ENCODE data around the gene ARID1A. TPM values are rescaled to one million over a fixed set of nuclear protein-coding genes. Genes with fewer than 3 reads are reported as not detected.
"Not testable (repeated sequence)": the region's sequence is repeated elsewhere in the genome, so short reads cannot be mapped to it uniquely, and the experiment has no call there.

Gene ARID1A
- total and polyA plus RNA-seq, 2 donors (not counting 1 experiment from before 2014, with no cell fraction given), result 12.9 to 16.0 TPM

- peaks cover 13% of the 10 kb centered on the region for H3K4me1 ChIP-seq (ENCODE audit: control insufficient read depth, extremely low read depth, insufficient read depth, low read length)
- DNase-seq (ENCODE audit: low read depth in 2 of 2), result no peak
- no peak overlapping the region for H2AFZ ChIP-seq (ENCODE audit: low read length)
- H3K27me3 ChIP-seq (ENCODE audit: control insufficient read depth, insufficient read depth, low read length), result no peaks in the 10 kb centered on the region
- no peak overlapping the region for H3K4me3 ChIP-seq (replicated peaks in 1 of 4; ENCODE audit: control extremely low read depth in 1 of 4, insufficient read depth in 1 of 4, low read depth in 3 of 4, low read length in 4 of 4)
- no peaks in the 10 kb centered on the region for H4K20me1 ChIP-seq (ENCODE audit: control insufficient read depth, extremely low read depth, insufficient read depth, low read length)
- no peak overlapping the region for H3K9ac ChIP-seq (ENCODE audit: insufficient read depth, low read length)
- H3K27ac ChIP-seq (ENCODE audit: insufficient read depth, low read length), result no peak overlapping the region
- no peaks in the 10 kb centered on the region for H3K9me3 ChIP-seq (ENCODE audit: control insufficient read depth, insufficient read depth, low read depth, low read length)
- no peak for TF ChIP-seq EZH2 (IDR thresholded peaks at IDR 0.05; ENCODE audit: low read length, missing control alignments)
- TF ChIP-seq CTCF (conservative IDR thresholded peaks at IDR 0.05 in 1 of 2, IDR thresholded peaks at IDR 0.05 in 1 of 2; ENCODE audit: low read depth in 1 of 2, low read length in 2 of 2), result no peak
- peaks cover 5% of the 10 kb centered on the region for H3K36me3 ChIP-seq (ENCODE audit: control insufficient read depth, insufficient read depth, low read length)
- no peak overlapping the region for H3K4me2 ChIP-seq (ENCODE audit: extremely low read depth, insufficient read depth, low read length)
- H3K79me2 ChIP-seq (ENCODE audit: control insufficient read depth, insufficient read depth, low read length), result no peaks in the 10 kb centered on the region
These were observed 101.8 kb downstream of the ARID1A start for GRCh38 chr1:26797627-26798026.

GRCh38 chr1:26799479-26800142 lies 103.8 kb downstream of the ARID1A start:
- peaks cover 13% of the 10 kb centered on the region for H3K4me1 ChIP-seq (ENCODE audit: control insufficient read depth, extremely low read depth, insufficient read depth, low read length)
- no peaks in the 10 kb centered on the region for H3K27me3 ChIP-seq (ENCODE audit: control insufficient read depth, insufficient read depth, low read length)
- no peak overlapping the region for H3K9ac ChIP-seq (ENCODE audit: insufficient read depth, low read length)
- H4K20me1 ChIP-seq (ENCODE audit: control insufficient read depth, extremely low read depth, insufficient read depth, low read length), result no peaks in the 10 kb centered on the region
- TF ChIP-seq CTCF (conservative IDR thresholded peaks at IDR 0.05 in 1 of 2, IDR thresholded peaks at IDR 0.05 in 1 of 2; ENCODE audit: low read depth in 1 of 2, low read length in 2 of 2) (peak in 1 of 2 donors; percentile 5), EZH2 (IDR thresholded peaks at IDR 0.05; ENCODE audit: low read length, missing control alignments) (no peak)
- H3K79me2 ChIP-seq (ENCODE audit: control insufficient read depth, insufficient read depth, low read length), result no peaks in the 10 kb centered on the region
- H3K36me3 ChIP-seq (ENCODE audit: control insufficient read depth, insufficient read depth, low read length), result peaks cover 2% of the 10 kb centered on the region
- no peaks in the 10 kb centered on the region for H3K9me3 ChIP-seq (ENCODE audit: control insufficient read depth, insufficient read depth, low read depth, low read length)
- DNase-seq (ENCODE audit: low read depth in 2 of 2), result peak; percentile 84 to 96
- no peak overlapping the region for H2AFZ ChIP-seq (ENCODE audit: low read length)
- peak overlapping the region; percentile 13 for H3K27ac ChIP-seq (ENCODE audit: insufficient read depth, low read length)
- H3K4me3 ChIP-seq (replicated peaks in 1 of 4; ENCODE audit: control extremely low read depth in 1 of 4, insufficient read depth in 1 of 4, low read depth in 3 of 4, low read length in 4 of 4), result peak overlapping the region in 2 of 4 experiments; percentile 3 to 32
- H3K4me2 ChIP-seq (ENCODE audit: extremely low read depth, insufficient read depth, low read length), result peak overlapping the region; percentile 68

- not testable (repeated sequence) for H3K36me3 ChIP-seq (ENCODE audit: control insufficient read depth, insufficient read depth, low read length); H3K27me3 ChIP-seq (ENCODE audit: control insufficient read depth, insufficient read depth, low read length); H3K79me2 ChIP-seq (ENCODE audit: control insufficient read depth, insufficient read depth, low read length); H4K20me1 ChIP-seq (ENCODE audit: control insufficient read depth, extremely low read depth, insufficient read depth, low read length); H3K4me2 ChIP-seq (ENCODE audit: extremely low read depth, insufficient read depth, low read length); H3K9me3 ChIP-seq (ENCODE audit: control insufficient read depth, insufficient read depth, low read depth, low read length); H3K27ac ChIP-seq (ENCODE audit: insufficient read depth, low read length); H3K4me3 ChIP-seq (replicated peaks in 1 of 4; ENCODE audit: control extremely low read depth in 1 of 4, insufficient read depth in 1 of 4, low read depth in 3 of 4, low read length in 4 of 4); DNase-seq (ENCODE audit: low read depth in 2 of 2); H2AFZ ChIP-seq (ENCODE audit: low read length); H3K9ac ChIP-seq (ENCODE audit: insufficient read depth, low read length)
- H3K4me1 ChIP-seq (ENCODE audit: control insufficient read depth, extremely low read depth, insufficient read depth, low read length), result peaks cover 11% of the 10 kb centered on the region
These were observed 108.1 kb downstream of the ARID1A start for GRCh38 chr1:26803932-26804331.
